GM23338 (cell line): ENCODE data around the gene EXOC4. TPM values are rescaled to one million over a fixed set of nuclear protein-coding genes. Genes with fewer than 3 reads are reported as not detected.

ENCODE experiments used
- ATAC-seq: fragments of 200-7000 bp; cut with Tn5 transposase; 3 replicates; pipeline ENCODE4 v1.9.1; 2020
- DNase-seq: peaks from one replicate; pipeline ENCODE4 v3.0.0-alpha.2; 2015; ENCODE audit warnings: low spot score
- H2AFZ ChIP-seq: fragments of 200-600 bp; sonication (generic); 2 replicates; pipeline ENCODE4 v1.8.0; 2016; ENCODE audit warnings: antibody characterized with exemption, mild to moderate bottlenecking, moderate library complexity
- H3F3A ChIP-seq: fragments of 200-600 bp; sonication (generic); replicated peaks from 2 replicates; pipeline ENCODE4 v1.8.0; 2017; ENCODE audit warnings: antibody characterized with exemption, mixed run types, low read depth
- H3K27ac ChIP-seq: fragments of 200-600 bp; sonication (generic); 2 replicates; pipeline ENCODE4 v1.6.1; 2016; ENCODE audit warnings: low read depth
- H3K27me3 ChIP-seq: fragments of 200-600 bp; sonication (generic); 2 replicates; pipeline ENCODE4 v1.8.0; 2016; ENCODE audit warnings: mild to moderate bottlenecking, mixed run types, moderate library complexity; ENCODE audit not compliant: insufficient read depth
- H3K36me3 ChIP-seq: fragments of 200-600 bp; sonication (generic); 2 replicates; pipeline ENCODE4 v1.8.0; 2016; ENCODE audit warnings: mild to moderate bottlenecking; ENCODE audit not compliant: insufficient read depth
- H3K4me1 ChIP-seq: fragments of 200-600 bp; sonication (generic); 2 replicates; pipeline ENCODE4 v1.8.0; 2016; ENCODE audit warnings: mild to moderate bottlenecking, moderate library complexity; ENCODE audit not compliant: insufficient read depth
- H3K4me2 ChIP-seq: fragments of 200-600 bp; sonication (generic); 2 replicates; pipeline ENCODE4 v1.7.1; 2017; ENCODE audit warnings: mixed run types
- H3K4me3 ChIP-seq: fragments of 200-600 bp; sonication (generic); 2 replicates; pipeline ENCODE4 v1.6.1; 2016; ENCODE audit warnings: mixed run types
- H3K79me2 ChIP-seq: fragments of 200-600 bp; sonication (generic); replicated peaks from 2 replicates; pipeline ENCODE4 v1.8.0; 2017; ENCODE audit warnings: mild to moderate bottlenecking; ENCODE audit not compliant: insufficient read depth
- H3K9me2 ChIP-seq: fragments of 200-600 bp; sonication (generic); 2 replicates; pipeline ENCODE4 v1.8.0; 2017; ENCODE audit not compliant: insufficient read depth
- H4K20me1 ChIP-seq: fragments of 200-600 bp; sonication (generic); replicated peaks from 2 replicates; pipeline ENCODE4 v1.8.0; 2017; ENCODE audit warnings: mild to moderate bottlenecking; ENCODE audit not compliant: insufficient read depth
- H3K27ac Mint-ChIP-seq: 2 replicates; pipeline ENCODE4 v1.8.0; 2020; ENCODE audit warnings: inconsistent platforms, mild to moderate bottlenecking, moderate library complexity, mixed read lengths
- H3K27me3 Mint-ChIP-seq: 3 replicates; pipeline ENCODE4 v1.8.0; 2022; ENCODE audit warnings: low read depth, mild to moderate bottlenecking, moderate library complexity, mixed read lengths, inconsistent platforms; ENCODE audit not compliant: insufficient read depth, poor library complexity
- H3K36me3 Mint-ChIP-seq: 3 replicates; pipeline ENCODE4 v1.8.0; 2021; ENCODE audit warnings: low read depth, mild to moderate bottlenecking, inconsistent platforms, moderate library complexity, mixed read lengths
- H3K4me1 Mint-ChIP-seq: 3 replicates; pipeline ENCODE4 v1.8.0; 2020; ENCODE audit warnings: mild to moderate bottlenecking, inconsistent platforms, mixed read lengths
- H3K4me3 Mint-ChIP-seq: 3 replicates; pipeline ENCODE4 v1.8.0; 2021; ENCODE audit warnings: moderate library complexity, mild to moderate bottlenecking, inconsistent platforms, mixed read lengths
- H3K9me3 Mint-ChIP-seq: 3 replicates; pipeline ENCODE4 v1.8.0; 2020; ENCODE audit warnings: moderate library complexity, mild to moderate bottlenecking, inconsistent platforms, mixed read lengths
- CREB1 ChIP-seq: fragments of 250-450 bp; sonication (Bioruptor Pico); IDR thresholded peaks from 2 replicates; pipeline ENCODE4 v1.5.0; 2020; ENCODE audit warnings: low read depth, mild to moderate bottlenecking, moderate library complexity
- CTCF ChIP-seq, 2 experiments: fragments of 200-600 bp in 1 of 2; sonication (generic) in 1 of 2; conservative IDR thresholded peaks; 2 replicates each; pipeline versions ENCODE4 v1.5.1 to v1.6.1; 2016 to 2017; ENCODE audit warnings: antibody characterized with exemption in 2 of 2, low read depth in 2 of 2, mild to moderate bottlenecking in 2 of 2, moderate library complexity in 1 of 2
- EZH2 ChIP-seq: fragments of 200-600 bp; sonication (generic); IDR thresholded peaks from one replicate; pipeline ENCODE4 v1.8.0; 2017; ENCODE audit warnings: antibody characterized with exemption, mild to moderate bottlenecking, low read depth; ENCODE audit not compliant: unreplicated experiment
- EZH2phosphoT487 ChIP-seq: fragments of 200-600 bp; sonication (generic); IDR thresholded peaks from one replicate; pipeline ENCODE4 v1.8.1; 2018; ENCODE audit warnings: antibody characterized with exemption; ENCODE audit not compliant: unreplicated experiment
- JUNB ChIP-seq: IDR thresholded peaks from one replicate; pipeline ENCODE4 v1.6.1; 2016; ENCODE audit warnings: antibody characterized with exemption; ENCODE audit not compliant: unreplicated experiment
- NANOG ChIP-seq: IDR thresholded peaks from 2 replicates; pipeline ENCODE4 v1.6.1; 2016; ENCODE audit warnings: antibody characterized with exemption, borderline replicate concordance
- POLR2AphosphoS5 ChIP-seq: IDR thresholded peaks from 2 replicates; pipeline ENCODE4 v1.6.1; 2016; ENCODE audit warnings: antibody characterized with exemption, low read depth
- REST ChIP-seq: IDR thresholded peaks from one replicate; pipeline ENCODE4 v1.6.1; 2018; ENCODE audit warnings: antibody characterized with exemption; ENCODE audit not compliant: unreplicated experiment
- STAT1 ChIP-seq: IDR thresholded peaks from one replicate; pipeline ENCODE4 v1.6.1; 2016; ENCODE audit warnings: antibody characterized with exemption; ENCODE audit not compliant: unreplicated experiment
- ZNF114 ChIP-seq: fragments of 250-450 bp; sonication (Bioruptor Pico); IDR thresholded peaks from 2 replicates; pipeline ENCODE4 v1.5.0; 2020; ENCODE audit warnings: mild to moderate bottlenecking, moderate library complexity
- ZNF331 ChIP-seq: fragments of 250-450 bp; sonication (Bioruptor Pico); IDR thresholded peaks from 2 replicates; pipeline ENCODE4 v1.5.0; 2020; ENCODE audit warnings: low read depth, mild to moderate bottlenecking, moderate library complexity
- ZNF462 ChIP-seq: fragments of 250-450 bp; sonication (Bioruptor Pico); IDR thresholded peaks from 2 replicates; pipeline ENCODE4 v1.5.0; 2020; ENCODE audit warnings: mild to moderate bottlenecking, moderate library complexity
- polyA plus RNA-seq: library from polyadenylated mRNA; unstranded; fragments of >200 nt; fragmentation: Nextera tagmentation; extraction: Ambion mirVana; gene quantifications from 2 replicates; pipeline ENCODE4 v1.2.1, GENCODE V29; 2016
- total RNA-seq: library from RNA; depleted of rRNA; stranded (reverse); fragments of >200 nt; shearing (Covaris generic); gene quantifications from 2 replicates; pipeline ENCODE4 v1.2.3, GENCODE V29; 2014
- TF ChIP-seq, protein P1 (sequence below): IDR thresholded peaks from 2 replicates; pipeline ENCODE4 v1.6.1; 2016; ENCODE audit warnings: antibody characterized with exemption

Gene EXOC4
- total and polyA plus RNA-seq, 2 experiments from 2014 or later, result 37.5 to 52.7 TPM

DNA sequence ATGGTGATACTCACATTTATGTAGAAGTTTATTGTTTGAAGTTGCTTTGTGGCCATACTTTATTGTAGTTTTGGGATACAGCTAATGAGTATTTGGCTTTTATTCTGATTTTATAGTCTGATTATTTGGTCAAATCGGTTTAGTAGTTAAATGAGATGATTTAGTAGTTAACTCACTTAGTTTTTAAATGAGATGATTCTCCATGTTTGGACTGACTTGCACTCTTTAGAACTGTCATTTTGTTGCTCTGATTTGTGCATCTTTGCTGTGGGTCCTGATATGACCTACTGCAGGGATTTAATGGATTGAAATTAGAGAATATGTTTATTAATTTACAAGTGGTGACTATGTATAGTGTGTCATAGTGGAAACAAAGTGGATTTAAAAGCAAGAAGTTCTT is 44.2 kb downstream of the EXOC4 start:
- no peaks in the 10 kb centered on the region for H3K36me3 Mint-ChIP-seq
- H3K4me3 ChIP-seq, result no peak overlapping the region
- no peaks in the 10 kb centered on the region for H3K36me3 ChIP-seq
- TF ChIP-seq ZNF114, result no peak
- no peak for TF ChIP-seq EZH2
- no peak for TF ChIP-seq ZNF462 (CRISPR knock-in tag)
- TF ChIP-seq CREB1 (CRISPR knock-in tag), result no peak
- no peak for TF ChIP-seq JUNB
- TF ChIP-seq EZH2phosphoT487, result no peak
- TF ChIP-seq NANOG, result no peak
- TF ChIP-seq, protein P1, sequence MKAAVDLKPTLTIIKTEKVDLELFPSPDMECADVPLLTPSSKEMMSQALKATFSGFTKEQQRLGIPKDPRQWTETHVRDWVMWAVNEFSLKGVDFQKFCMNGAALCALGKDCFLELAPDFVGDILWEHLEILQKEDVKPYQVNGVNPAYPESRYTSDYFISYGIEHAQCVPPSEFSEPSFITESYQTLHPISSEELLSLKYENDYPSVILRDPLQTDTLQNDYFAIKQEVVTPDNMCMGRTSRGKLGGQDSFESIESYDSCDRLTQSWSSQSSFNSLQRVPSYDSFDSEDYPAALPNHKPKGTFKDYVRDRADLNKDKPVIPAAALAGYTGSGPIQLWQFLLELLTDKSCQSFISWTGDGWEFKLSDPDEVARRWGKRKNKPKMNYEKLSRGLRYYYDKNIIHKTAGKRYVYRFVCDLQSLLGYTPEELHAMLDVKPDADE, result no peak
- TF ChIP-seq ZNF331 (CRISPR knock-in tag), result no peak
- no peak for TF ChIP-seq POLR2AphosphoS5
- TF ChIP-seq CTCF (conservative IDR thresholded peaks at IDR 0.05; ENCODE audit: low read depth in 2 of 2), result no peak
- TF ChIP-seq REST, result no peak
- TF ChIP-seq STAT1, result no peak
- H3K4me1 Mint-ChIP-seq, result peaks cover 28% of the 10 kb centered on the region; the same call in 2 of the 3 replicates
- no peak overlapping the region for H2AFZ ChIP-seq
- peaks cover 13% of the 10 kb centered on the region; the same call in 1 of the 2 replicates for H3K4me1 ChIP-seq
- peaks cover 8% of the 10 kb centered on the region; the same call in 1 of the 2 replicates for H3K79me2 ChIP-seq
- no peaks in the 10 kb centered on the region; the same call in 1 of the 2 replicates for H4K20me1 ChIP-seq
- no peaks in the 10 kb centered on the region for H3F3A ChIP-seq
- no peaks in the 10 kb centered on the region for H3K27me3 Mint-ChIP-seq
- no peaks in the 10 kb centered on the region for H3K9me2 ChIP-seq
- no peak overlapping the region for H3K27ac Mint-ChIP-seq
- no peak overlapping the region for H3K4me3 Mint-ChIP-seq
- no peaks in the 10 kb centered on the region for H3K9me3 Mint-ChIP-seq
- DNase-seq (no peak), ATAC-seq (no peak)
- no peaks in the 10 kb centered on the region for H3K27me3 ChIP-seq
- no peak overlapping the region for H3K4me2 ChIP-seq
- H3K27ac ChIP-seq, result no peak overlapping the region
